ENCODE results near the gene PRIMA1.

The PRIMA1 gene

DNA sequence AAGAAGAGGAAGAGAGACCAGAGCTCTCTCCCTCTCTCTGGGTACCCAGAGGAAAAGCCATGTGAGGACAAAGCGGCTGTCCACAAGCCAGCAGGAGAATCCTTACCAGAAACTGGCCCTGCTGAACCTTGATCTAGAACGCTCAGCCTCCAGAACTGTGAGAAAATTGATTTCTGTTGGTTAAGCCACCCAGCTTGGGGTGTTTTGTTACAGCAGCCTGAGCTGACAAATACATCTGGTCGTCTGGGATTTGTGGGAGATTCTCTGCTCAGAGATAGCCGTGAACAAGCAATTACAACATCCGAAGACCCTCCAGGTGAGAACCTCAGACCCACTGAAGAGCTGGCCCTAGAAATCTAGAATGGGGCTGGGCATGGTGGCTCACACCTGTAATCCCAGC, 6.5 kb upstream of the PRIMA1 start:
- H3K4me3 ChIP-seq (ENCODE audit: low read length), result no peak overlapping the region
- no peak for DNase-seq (ENCODE audit: low read depth)
- TF ChIP-seq, protein P1, sequence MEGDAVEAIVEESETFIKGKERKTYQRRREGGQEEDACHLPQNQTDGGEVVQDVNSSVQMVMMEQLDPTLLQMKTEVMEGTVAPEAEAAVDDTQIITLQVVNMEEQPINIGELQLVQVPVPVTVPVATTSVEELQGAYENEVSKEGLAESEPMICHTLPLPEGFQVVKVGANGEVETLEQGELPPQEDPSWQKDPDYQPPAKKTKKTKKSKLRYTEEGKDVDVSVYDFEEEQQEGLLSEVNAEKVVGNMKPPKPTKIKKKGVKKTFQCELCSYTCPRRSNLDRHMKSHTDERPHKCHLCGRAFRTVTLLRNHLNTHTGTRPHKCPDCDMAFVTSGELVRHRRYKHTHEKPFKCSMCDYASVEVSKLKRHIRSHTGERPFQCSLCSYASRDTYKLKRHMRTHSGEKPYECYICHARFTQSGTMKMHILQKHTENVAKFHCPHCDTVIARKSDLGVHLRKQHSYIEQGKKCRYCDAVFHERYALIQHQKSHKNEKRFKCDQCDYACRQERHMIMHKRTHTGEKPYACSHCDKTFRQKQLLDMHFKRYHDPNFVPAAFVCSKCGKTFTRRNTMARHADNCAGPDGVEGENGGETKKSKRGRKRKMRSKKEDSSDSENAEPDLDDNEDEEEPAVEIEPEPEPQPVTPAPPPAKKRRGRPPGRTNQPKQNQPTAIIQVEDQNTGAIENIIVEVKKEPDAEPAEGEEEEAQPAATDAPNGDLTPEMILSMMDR (conservative IDR thresholded peaks at IDR 0.05; ENCODE audit: low read depth, low read length), result no peak

DNA sequence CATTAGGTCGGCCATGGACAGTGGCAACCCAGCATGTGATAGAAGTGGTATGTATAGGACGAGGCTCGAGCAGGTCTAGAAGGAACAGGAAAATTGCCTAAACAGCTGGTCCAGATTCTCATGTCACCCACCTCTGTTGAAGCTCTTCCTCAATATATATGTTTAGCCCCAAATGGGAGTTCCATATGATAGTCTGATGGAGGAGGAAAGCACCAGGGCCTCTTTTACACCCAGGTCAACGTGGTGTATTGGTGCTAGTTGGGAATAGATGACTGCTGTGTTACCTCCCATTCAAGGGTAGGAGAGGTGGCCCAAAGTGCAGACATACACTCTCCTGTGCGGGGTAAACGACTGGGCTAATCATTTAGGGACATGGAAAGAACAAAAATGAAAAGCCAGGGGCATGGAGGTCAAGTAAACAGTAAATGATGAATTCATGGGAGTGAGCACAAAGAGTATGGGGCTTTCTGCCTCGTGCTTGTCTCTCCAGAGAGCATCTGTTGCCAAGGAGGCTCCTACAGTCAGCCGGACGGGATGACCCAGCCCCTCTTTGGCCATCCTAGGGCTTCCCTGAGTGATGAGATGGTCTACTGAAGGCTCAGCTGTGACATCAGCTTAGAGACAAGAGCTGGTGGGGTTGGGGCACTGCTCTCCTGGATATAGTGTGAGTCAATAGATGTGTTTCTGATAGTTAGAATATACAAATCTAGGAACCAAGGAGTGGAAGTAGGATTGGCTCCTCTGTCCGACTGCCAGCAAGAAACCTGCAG, 5.5 kb upstream of the PRIMA1 start:
- DNase-seq (ENCODE audit: low read depth), result no peak
- TF ChIP-seq, protein P1 (conservative IDR thresholded peaks at IDR 0.05; ENCODE audit: low read depth, low read length), result no peak
- no peak overlapping the region for H3K4me3 ChIP-seq (ENCODE audit: low read length)

GRCh38 chr14:93792391-93792790, 4.1 kb upstream of the PRIMA1 start:
- no peak overlapping the region for H3K4me3 ChIP-seq (ENCODE audit: low read length)
- DNase-seq (ENCODE audit: low read depth), result no peak
- TF ChIP-seq, protein P1 (conservative IDR thresholded peaks at IDR 0.05; ENCODE audit: low read depth, low read length), result no peak

GRCh38 chr14:93790966-93791365, 2.7 kb upstream of the PRIMA1 start:
- DNase-seq (ENCODE audit: low read depth), result no peak
- TF ChIP-seq, protein P1 (conservative IDR thresholded peaks at IDR 0.05; ENCODE audit: low read depth, low read length), result no peak
- no peak overlapping the region for H3K4me3 ChIP-seq (ENCODE audit: low read length)

DNA sequence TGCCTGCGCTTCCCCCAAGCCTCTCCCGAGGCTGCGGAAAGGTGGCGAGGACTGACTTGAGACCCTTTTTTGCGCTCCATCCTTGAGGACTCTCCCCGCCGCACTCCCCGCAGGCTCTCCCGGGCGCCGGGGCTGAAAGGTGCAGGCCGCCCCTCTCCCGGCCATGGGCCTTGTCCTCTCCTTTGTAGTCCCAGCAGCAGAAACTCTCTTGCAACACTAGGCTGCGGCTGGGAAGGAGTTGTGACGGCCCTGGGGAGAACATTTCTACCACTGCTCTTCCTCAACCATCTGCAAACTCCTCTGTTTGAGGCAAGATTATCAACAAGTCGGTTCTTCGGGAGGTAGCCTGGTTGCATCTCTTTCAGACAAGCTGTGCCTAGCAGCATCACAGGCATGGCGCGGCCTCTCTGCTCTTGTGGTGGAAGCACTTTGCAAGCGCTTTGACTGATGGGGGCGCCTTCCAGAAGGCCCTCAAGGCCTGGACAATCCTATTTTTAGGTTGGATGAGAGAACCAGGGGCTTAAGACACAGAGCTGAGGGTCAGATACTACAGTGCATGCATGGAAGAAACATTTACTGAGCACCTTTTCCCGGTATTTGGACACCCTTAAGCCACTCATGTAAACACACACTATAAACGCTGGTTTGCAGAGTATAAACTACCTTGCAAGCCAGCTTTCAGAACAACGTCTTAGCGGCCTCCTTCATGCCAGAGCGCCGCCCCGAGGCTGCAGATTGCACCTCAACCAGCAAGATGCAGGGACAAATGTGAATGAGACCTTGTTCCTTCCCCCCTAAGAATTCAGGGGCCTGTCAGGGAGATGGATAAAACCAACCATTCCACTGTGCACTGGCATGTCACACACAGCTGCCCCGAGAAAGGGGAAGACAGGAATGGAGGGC, 1.2 kb upstream of the PRIMA1 start:
- no peak for DNase-seq (ENCODE audit: low read depth)
- H3K4me3 ChIP-seq (ENCODE audit: low read length), result no peak overlapping the region
- TF ChIP-seq, protein P1 (conservative IDR thresholded peaks at IDR 0.05; ENCODE audit: low read depth, low read length), result no peak

GRCh38 chr14:93788543-93789227, 400 bp upstream of the PRIMA1 start:
- TF ChIP-seq, protein P1 (conservative IDR thresholded peaks at IDR 0.05; ENCODE audit: low read depth, low read length), result no peak
- no peak for DNase-seq (ENCODE audit: low read depth)
- H3K4me3 ChIP-seq (ENCODE audit: low read length), result no peak overlapping the region
